Activated T-cell treated with anti-CD3 and anti-CD28 coated beads for 1 hour (primary cell): ENCODE measurements around the gene FRYL.
"Not testable (repeated sequence)": the region's sequence is repeated elsewhere in the genome, so short reads cannot be mapped to it uniquely, and the experiment has no call there.

Experiments used
- DNase-seq: peaks from one replicate; pipeline ENCODE4 v3.0.0-alpha.2; 2020; ENCODE audit warnings: low read depth

The FRYL gene

GRCh38 chr4:48697516-48697915 lies 82.6 kb downstream of the FRYL start:
- not testable (repeated sequence) for DNase-seq

- DNase-seq = no peak
These were observed 85.3 kb downstream of the FRYL start for GRCh38 chr4:48694824-48695223.

GRCh38 chr4:48693856-48694574 lies 86.1 kb downstream of the FRYL start:
- DNase-seq = no peak

- DNase-seq = no peak
These were observed 87.2 kb downstream of the FRYL start for GRCh38 chr4:48692897-48693296.

- DNase-seq = no peak
These were observed 88.0 kb downstream of the FRYL start for GRCh38 chr4:48692044-48692443.

- DNase-seq = no peak
These were observed 91.1 kb downstream of the FRYL start for GRCh38 chr4:48688953-48689352.

GRCh38 chr4:48687313-48688051 lies 92.6 kb downstream of the FRYL start:
- no peak for DNase-seq

- DNase-seq = no peak
These were observed 93.7 kb downstream of the FRYL start for GRCh38 chr4:48686369-48686768.

GRCh38 chr4:48683784-48684666 lies 96.1 kb downstream of the FRYL start:
- DNase-seq = no peak

- DNase-seq = not testable (repeated sequence)
These were observed 97.2 kb downstream of the FRYL start for GRCh38 chr4:48682870-48683269.

- DNase-seq = no peak
These were observed 98.2 kb downstream of the FRYL start for GRCh38 chr4:48681856-48682255.

GRCh38 chr4:48680848-48681568 lies 99.1 kb downstream of the FRYL start:
- no peak for DNase-seq

GRCh38 chr4:48673537-48673936 lies 106.5 kb downstream of the FRYL start:
- no peak for DNase-seq

- no peak for DNase-seq
These were observed 109.5 kb downstream of the FRYL start for GRCh38 chr4:48670587-48670986.

GRCh38 chr4:48669086-48669485 lies 111.0 kb downstream of the FRYL start:
- no peak for DNase-seq

GRCh38 chr4:48668254-48669017 lies 111.6 kb downstream of the FRYL start:
- no peak for DNase-seq

- no peak for DNase-seq
These were observed 112.9 kb downstream of the FRYL start for GRCh38 chr4:48667148-48667547.

- DNase-seq = no peak
These were observed 114.4 kb downstream of the FRYL start for GRCh38 chr4:48665555-48666186.

GRCh38 chr4:48664938-48665337 lies 115.1 kb downstream of the FRYL start:
- DNase-seq = no peak

GRCh38 chr4:48661391-48661790 lies 118.7 kb downstream of the FRYL start:
- no peak for DNase-seq

- no peak for DNase-seq
These were observed 119.7 kb downstream of the FRYL start for GRCh38 chr4:48660347-48660746.
